PC-3 (cell line): ENCODE data around the gene UGT1A9. TPM values are rescaled to one million over a fixed set of nuclear protein-coding genes. Genes with fewer than 3 reads are reported as not detected.
A peak's percentile ranks its signal among the peaks of the same experiment; 100 is the strongest.

Experiments used
- ATAC-seq: fragments of 200-7000 bp; cut with Tn5 transposase; 2 replicates; pipeline ENCODE4 v1.9.1; 2020; ENCODE audit warnings: mild to moderate bottlenecking, moderate library complexity
- BruUV-seq: library from RNA; stranded (reverse); fragments of 400-500 nt; replicated peaks from 2 replicates; lab custom pipeline; 2021; lab: Mats Ljungman, UMichigan
- CTCF ChIA-PET: fragments of 300-600 bp; sonication (Branson Sonifier 250); formaldehyde crosslinking; loops from one replicate; lab custom pipeline; 2022; ENCODE audit warnings: antibody characterized with exemption; lab: Charles Lee
- POLR2A ChIA-PET: fragments of 300-600 bp; sonication (Branson Sonifier 250); formaldehyde crosslinking; loops from one replicate; lab custom pipeline; 2022; ENCODE audit warnings: antibody characterized with exemption; ENCODE audit not compliant: unreplicated experiment; lab: Charles Lee
- DNase-seq: peaks from one replicate; pipeline ENCODE4 v3.0.0-alpha.2; 2015
- H2AFZ ChIP-seq: fragments of 300-600 bp; sonication (generic); 2 replicates; pipeline ENCODE4 v1.6.0; 2016; ENCODE audit warnings: antibody characterized with exemption, low read length
- H3F3A ChIP-seq: fragments of 300-600 bp; sonication (generic); one replicate; pipeline ENCODE4 v1.6.0; 2017; ENCODE audit warnings: antibody characterized with exemption, low read length, control low read depth, mild to moderate bottlenecking; ENCODE audit not compliant: unreplicated experiment
- H3K27ac ChIP-seq: fragments of 300-600 bp; sonication (generic); 2 replicates; pipeline ENCODE4 v1.5.1; 2016; ENCODE audit warnings: mild to moderate bottlenecking, low read length
- H3K27me3 ChIP-seq: fragments of 300-600 bp; sonication (generic); 2 replicates; pipeline ENCODE4 v1.6.1; 2016; ENCODE audit warnings: low read length, mixed read lengths
- H3K36me3 ChIP-seq: fragments of 300-600 bp; sonication (generic); 2 replicates; pipeline ENCODE4 v1.6.1; 2016; ENCODE audit warnings: low read depth, mixed run types, low read length, mixed read lengths
- H3K4me1 ChIP-seq: fragments of 300-600 bp; sonication (generic); 2 replicates; pipeline ENCODE4 v1.5.1; 2016; ENCODE audit warnings: low read length; ENCODE audit not compliant: insufficient read depth
- H3K4me2 ChIP-seq: fragments of 300-600 bp; sonication (generic); 2 replicates; pipeline ENCODE4 v1.6.0; 2016; ENCODE audit warnings: low read length
- H3K4me3 ChIP-seq: fragments of 300-600 bp; sonication (generic); 2 replicates; pipeline ENCODE4 v1.5.1; 2016; ENCODE audit warnings: mild to moderate bottlenecking, low read length, mixed read lengths
- H3K79me2 ChIP-seq: fragments of 300-600 bp; sonication (generic); 2 replicates; pipeline ENCODE4 v1.6.1; 2017; ENCODE audit warnings: low read length, mixed read lengths
- H3K9ac ChIP-seq: fragments of 300-600 bp; sonication (generic); 2 replicates; pipeline ENCODE4 v1.6.0; 2016; ENCODE audit warnings: mild to moderate bottlenecking, low read length
- H3K9me2 ChIP-seq: fragments of 300-600 bp; sonication (generic); replicated peaks from 2 replicates; pipeline ENCODE4 v1.6.1; 2016; ENCODE audit warnings: mixed run types, low read length, mixed read lengths
- H3K9me3 ChIP-seq: fragments of 300-600 bp; sonication (generic); 2 replicates; pipeline ENCODE4 v1.6.1; 2016; ENCODE audit warnings: low read length, mixed read lengths
- H4K20me1 ChIP-seq: fragments of 300-600 bp; sonication (generic); 2 replicates; pipeline ENCODE4 v1.6.1; 2016; ENCODE audit warnings: low read length, mixed read lengths
- EZH2 ChIP-seq: fragments of 300-600 bp; sonication (generic); IDR thresholded peaks from one replicate; pipeline ENCODE4 v1.6.1; 2017; ENCODE audit warnings: antibody characterized with exemption, mild to moderate bottlenecking, low read length; ENCODE audit not compliant: unreplicated experiment
- EZH2phosphoT487 ChIP-seq: fragments of 300-600 bp; sonication (generic); IDR thresholded peaks from 2 replicates; pipeline ENCODE4 v1.6.1; 2018; ENCODE audit warnings: mild to moderate bottlenecking, antibody characterized with exemption, low read length, borderline replicate concordance
- intact Hi-C: fragments of 100-400 bp; cut with micrococcal nuclease; formaldehyde crosslinking; loops from 2 replicates; pipeline ENCODE4 v1.9.0; 2023
- total RNA-seq: library from RNA; depleted of rRNA; stranded (reverse); fragments of >200 nt; gene quantifications from 2 replicates; pipeline ENCODE4 v1.2.3, GENCODE V29; 2014
- TF ChIP-seq, protein P1 (sequence below): fragments of 300-600 bp; sonication (generic); conservative IDR thresholded peaks from 2 replicates; pipeline ENCODE4 v1.5.1; 2017; ENCODE audit warnings: antibody characterized with exemption, low read depth, mild to moderate bottlenecking, low read length

UGT1A9 gene
- total RNA-seq, 1 experiment from 2014 or later: not detected

DNA sequence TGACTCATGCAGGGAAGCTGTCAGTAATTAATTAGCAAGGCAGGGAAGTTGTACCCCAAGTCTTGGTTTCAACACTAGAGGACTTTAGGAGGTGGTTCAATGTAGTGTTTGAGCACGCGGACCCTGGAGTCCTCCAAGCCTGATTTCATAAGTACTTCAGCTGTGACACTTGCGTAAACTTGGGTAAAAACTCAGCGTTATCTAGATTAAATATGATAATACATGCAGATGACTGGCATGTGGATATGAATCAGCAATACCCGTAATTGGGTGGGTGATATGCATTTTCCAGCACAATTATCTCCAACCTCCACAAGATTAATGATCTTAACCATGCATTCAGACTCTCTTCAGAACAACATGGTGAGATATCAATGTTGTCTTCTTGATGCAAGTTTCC is 15.2 kb downstream of the UGT1A9 start:
- no peak overlapping the region for H2AFZ ChIP-seq
- no peak overlapping the region for H3K9ac ChIP-seq
- no peaks in the 10 kb centered on the region for H3K36me3 ChIP-seq
- no peaks in the 10 kb centered on the region; the same call in 1 of the 2 replicates for H3K9me2 ChIP-seq
- H3K4me1 ChIP-seq: peaks cover 43% of the 10 kb centered on the region
- TF ChIP-seq EZH2phosphoT487: no peak
- TF ChIP-seq, protein P1, sequence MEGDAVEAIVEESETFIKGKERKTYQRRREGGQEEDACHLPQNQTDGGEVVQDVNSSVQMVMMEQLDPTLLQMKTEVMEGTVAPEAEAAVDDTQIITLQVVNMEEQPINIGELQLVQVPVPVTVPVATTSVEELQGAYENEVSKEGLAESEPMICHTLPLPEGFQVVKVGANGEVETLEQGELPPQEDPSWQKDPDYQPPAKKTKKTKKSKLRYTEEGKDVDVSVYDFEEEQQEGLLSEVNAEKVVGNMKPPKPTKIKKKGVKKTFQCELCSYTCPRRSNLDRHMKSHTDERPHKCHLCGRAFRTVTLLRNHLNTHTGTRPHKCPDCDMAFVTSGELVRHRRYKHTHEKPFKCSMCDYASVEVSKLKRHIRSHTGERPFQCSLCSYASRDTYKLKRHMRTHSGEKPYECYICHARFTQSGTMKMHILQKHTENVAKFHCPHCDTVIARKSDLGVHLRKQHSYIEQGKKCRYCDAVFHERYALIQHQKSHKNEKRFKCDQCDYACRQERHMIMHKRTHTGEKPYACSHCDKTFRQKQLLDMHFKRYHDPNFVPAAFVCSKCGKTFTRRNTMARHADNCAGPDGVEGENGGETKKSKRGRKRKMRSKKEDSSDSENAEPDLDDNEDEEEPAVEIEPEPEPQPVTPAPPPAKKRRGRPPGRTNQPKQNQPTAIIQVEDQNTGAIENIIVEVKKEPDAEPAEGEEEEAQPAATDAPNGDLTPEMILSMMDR: no peak
- no peak for TF ChIP-seq EZH2
- H3K4me2 ChIP-seq: no peak overlapping the region
- no peaks in the 10 kb centered on the region for H3K27me3 ChIP-seq
- no TSS peak for BruUV-seq
- ATAC-seq: no peak
- CTCF ChIA-PET: no interaction called here
- no peak for DNase-seq
- H3K79me2 ChIP-seq: no peaks in the 10 kb centered on the region
- no peak overlapping the region for H3K27ac ChIP-seq
- no peaks in the 10 kb centered on the region for H4K20me1 ChIP-seq
- intact Hi-C loops: no loop called here
- H3F3A ChIP-seq: no peaks in the 10 kb centered on the region
- POLR2A ChIA-PET: interaction anchor here (0.7 kb wide), 1 partner anchor 210 kb away, joined by 3 read pairs; no protein-coding TSS in a partner anchor
- no peak overlapping the region for H3K4me3 ChIP-seq
- H3K9me3 ChIP-seq: no peaks in the 10 kb centered on the region

DNA sequence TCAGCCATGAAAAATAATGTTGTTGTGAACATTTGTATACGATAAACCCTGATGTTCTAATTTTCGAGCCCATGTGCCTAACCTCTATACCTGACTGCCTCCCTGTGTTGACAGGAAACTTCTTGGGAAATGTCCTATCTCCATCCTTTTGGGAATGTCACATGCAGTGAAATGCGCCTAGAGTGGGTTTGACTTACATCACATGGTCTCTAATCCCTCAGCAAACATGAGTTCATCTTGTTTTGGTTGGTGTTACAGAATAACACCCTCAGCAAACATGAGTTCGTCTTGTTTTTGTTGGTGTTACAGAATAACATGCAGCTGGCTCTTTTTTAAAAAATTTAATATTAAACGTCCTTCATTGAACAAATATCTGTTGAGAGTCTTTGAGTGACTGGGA is 16.6 kb downstream of the UGT1A9 start:
- no peaks in the 10 kb centered on the region for H3K36me3 ChIP-seq
- peaks cover 44% of the 10 kb centered on the region for H3K4me1 ChIP-seq
- H3K4me3 ChIP-seq: no peak overlapping the region
- no peaks in the 10 kb centered on the region for H4K20me1 ChIP-seq
- intact Hi-C loops: no loop called here
- BruUV-seq: no TSS peak
- H3K4me2 ChIP-seq: no peak overlapping the region
- TF ChIP-seq EZH2phosphoT487: no peak
- TF ChIP-seq, protein P1: no peak
- no peak for TF ChIP-seq EZH2
- DNase-seq: no peak
- no peak for ATAC-seq
- H2AFZ ChIP-seq: no peak overlapping the region
- no peaks in the 10 kb centered on the region; the same call in 1 of the 2 replicates for H3K9me2 ChIP-seq
- ChIA-PET CTCF (no interaction called here), POLR2A (no interaction called here)
- no peaks in the 10 kb centered on the region for H3K9me3 ChIP-seq
- no peak overlapping the region for H3K9ac ChIP-seq
- no peak overlapping the region for H3K27ac ChIP-seq
- no peaks in the 10 kb centered on the region for H3F3A ChIP-seq
- no peaks in the 10 kb centered on the region for H3K27me3 ChIP-seq
- no peaks in the 10 kb centered on the region for H3K79me2 ChIP-seq

DNA sequence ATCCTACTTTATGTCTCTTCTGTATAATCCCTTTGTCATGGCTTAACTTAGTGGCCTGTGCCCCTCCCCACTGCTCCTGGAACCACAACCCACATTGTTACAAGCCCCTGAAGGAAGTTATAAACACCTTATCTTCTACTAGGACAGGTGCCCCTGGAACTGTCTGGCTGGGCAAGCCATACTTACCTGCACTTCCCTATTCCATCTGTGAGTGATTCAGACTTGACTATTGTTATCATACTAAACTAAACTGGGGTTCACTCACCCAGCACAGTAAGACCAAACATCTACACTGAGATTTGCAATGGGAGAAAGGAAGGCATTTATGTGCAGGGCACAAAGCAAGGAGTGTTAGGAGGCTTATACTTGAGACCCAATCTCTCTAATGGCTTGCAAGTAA is 17.3 kb downstream of the UGT1A9 start:
- Histone ChIP-seq H3K27ac (peak overlapping the region; percentile 83), H3K36me3 (no peaks in the 10 kb centered on the region), H3K9ac (no peak overlapping the region), H3K9me3 (no peaks in the 10 kb centered on the region), H3K4me2 (peak overlapping the region; percentile 73), H3K27me3 (no peaks in the 10 kb centered on the region), H4K20me1 (no peaks in the 10 kb centered on the region), H3K9me2 (no peaks in the 10 kb centered on the region), H3F3A (no peaks in the 10 kb centered on the region), H2AFZ (0 out of 2 replicates have a peak overlapping the region, but pooled peaks have one; percentile 19), H3K4me3 (no peak overlapping the region), H3K79me2 (no peaks in the 10 kb centered on the region), H3K4me1 (peaks cover 44% of the 10 kb centered on the region)
- POLR2A ChIA-PET: no interaction called here
- DNase-seq: peak; percentile 3
- ATAC-seq: no peak
- BruUV-seq: no TSS peak
- CTCF ChIA-PET: no interaction called here
- intact Hi-C loops: no loop called here
- TF ChIP-seq EZH2phosphoT487 (no peak), EZH2 (no peak)
- TF ChIP-seq, protein P1: no peak
